HEK293 (cell line): Measurements from ENCODE around the gene WHRN.
A peak's percentile ranks its signal among the peaks of the same experiment; 100 is the strongest.

Experiments used
- AEBP2 ChIP-seq: fragments of 450-650 bp; formaldehyde crosslinking; IDR thresholded peaks from 2 replicates; pipeline ENCODE4 v1.5.1; 2016; ENCODE audit warnings: missing biosample characterization, missing genetic modification characterization, borderline replicate concordance
- BCL6B ChIP-seq: fragments of 450-650 bp; formaldehyde crosslinking; IDR thresholded peaks from 2 replicates; pipeline ENCODE4 v1.5.1; 2017; ENCODE audit warnings: missing biosample characterization, missing genetic modification characterization
- HOXC10 ChIP-seq: sonication (generic); formaldehyde crosslinking; IDR thresholded peaks from 2 replicates; pipeline ENCODE4 v1.8.1; 2023; ENCODE audit warnings: mild to moderate bottlenecking, missing genetic modification reagents
- KLF16 ChIP-seq: fragments of 450-650 bp; formaldehyde crosslinking; IDR thresholded peaks from 2 replicates; pipeline ENCODE4 v1.5.1; 2017; ENCODE audit warnings: missing biosample characterization, missing genetic modification characterization
- PRDM1 ChIP-seq: fragments of 450-650 bp; formaldehyde crosslinking; IDR thresholded peaks from 2 replicates; pipeline ENCODE4; 2016; ENCODE audit warnings: missing biosample characterization, missing genetic modification characterization
- SALL2 ChIP-seq: fragments of 450-650 bp; formaldehyde crosslinking; IDR thresholded peaks from 2 replicates; pipeline ENCODE4 v1.5.0; 2017; ENCODE audit warnings: missing biosample characterization, mild to moderate bottlenecking, missing genetic modification characterization, borderline replicate concordance
- SP2 ChIP-seq: fragments of 450-650 bp; formaldehyde crosslinking; IDR thresholded peaks from 2 replicates; pipeline ENCODE4 v1.5.1; 2016; ENCODE audit warnings: missing biosample characterization, missing genetic modification characterization
- ZBTB44 ChIP-seq: fragments of 450-650 bp; IDR thresholded peaks from 2 replicates; pipeline ENCODE4 v1.5.1; 2018; ENCODE audit warnings: missing biosample characterization, mild to moderate bottlenecking, missing genetic modification characterization
- ZNF211 ChIP-seq: fragments of 450-650 bp; formaldehyde crosslinking; IDR thresholded peaks from 2 replicates; pipeline ENCODE4 v1.5.1; 2016; ENCODE audit warnings: low read depth, missing biosample characterization, missing genetic modification characterization
- ZNF239 ChIP-seq: fragments of 450-650 bp; formaldehyde crosslinking; IDR thresholded peaks from 2 replicates; pipeline ENCODE4 v1.5.1; 2016; ENCODE audit warnings: missing biosample characterization, missing genetic modification characterization
- ZNF24 ChIP-seq: fragments of 450-650 bp; formaldehyde crosslinking; IDR thresholded peaks from 2 replicates; pipeline ENCODE4 v1.5.1; 2016; ENCODE audit warnings: missing biosample characterization, missing genetic modification characterization
- ZNF416 ChIP-seq: fragments of 450-650 bp; formaldehyde crosslinking; IDR thresholded peaks from 2 replicates; pipeline ENCODE4 v1.5.1; 2016; ENCODE audit warnings: missing biosample characterization, missing genetic modification characterization
- ZNF423 ChIP-seq: fragments of 450-650 bp; formaldehyde crosslinking; IDR thresholded peaks from 2 replicates; pipeline ENCODE4 v1.5.1; 2016; ENCODE audit warnings: missing biosample characterization, missing genetic modification characterization
- ZNF449 ChIP-seq: fragments of 450-650 bp; formaldehyde crosslinking; IDR thresholded peaks from 2 replicates; pipeline ENCODE4 v1.5.1; 2017; ENCODE audit warnings: missing biosample characterization, mild to moderate bottlenecking, missing genetic modification characterization, moderate library complexity
- ZNF501 ChIP-seq: fragments of 450-650 bp; formaldehyde crosslinking; IDR thresholded peaks from 2 replicates; pipeline ENCODE4 v1.5.1; 2016; ENCODE audit warnings: missing biosample characterization, missing genetic modification characterization
- ZNF518A ChIP-seq: fragments of 450-650 bp; formaldehyde crosslinking; conservative IDR thresholded peaks from 2 replicates; pipeline ENCODE4 v1.5.1; 2016; ENCODE audit warnings: low read depth, missing biosample characterization, missing genetic modification characterization
- ZNF560 ChIP-seq: fragments of 450-650 bp; formaldehyde crosslinking; IDR thresholded peaks from 2 replicates; pipeline ENCODE4 v1.5.1; 2017; ENCODE audit warnings: missing biosample characterization, missing genetic modification characterization, borderline replicate concordance
- ZNF571 ChIP-seq: fragments of 450-650 bp; formaldehyde crosslinking; IDR thresholded peaks from 2 replicates; pipeline ENCODE4 v1.5.0; 2017; ENCODE audit warnings: missing biosample characterization, missing genetic modification characterization
- ZNF639 ChIP-seq: fragments of 450-650 bp; formaldehyde crosslinking; IDR thresholded peaks from 2 replicates; pipeline ENCODE4 v1.5.1; 2016; ENCODE audit warnings: missing biosample characterization, missing genetic modification characterization
- ZNF645 ChIP-seq: fragments of 450-650 bp; formaldehyde crosslinking; IDR thresholded peaks from 2 replicates; pipeline ENCODE4; 2016; ENCODE audit warnings: missing biosample characterization, missing genetic modification characterization
- ZNF843 ChIP-seq: fragments of 450-650 bp; formaldehyde crosslinking; IDR thresholded peaks from 2 replicates; pipeline ENCODE4 v1.5.1; 2016; ENCODE audit warnings: missing biosample characterization, missing genetic modification characterization
- ZSCAN18 ChIP-seq: fragments of 450-650 bp; formaldehyde crosslinking; IDR thresholded peaks from 2 replicates; pipeline ENCODE4 v1.5.1; 2016; ENCODE audit warnings: missing biosample characterization, missing genetic modification characterization

The WHRN gene

GRCh38 chr9:114397848-114398605 is 107.2 kb downstream of the WHRN start (continued):
- TF ChIP-seq AEBP2 (tag by site-specific recombination) = no peak
- no peak for TF ChIP-seq ZSCAN18
- TF ChIP-seq ZNF211 (tag by site-specific recombination) = no peak
- peak; percentile 64; the same call in 1 of the 2 replicates for TF ChIP-seq KLF16
- TF ChIP-seq ZNF560 (tag by site-specific recombination) = no peak
- peak; percentile 19; the same call in 1 of the 2 replicates for TF ChIP-seq ZNF24
- no peak for TF ChIP-seq ZNF639 (tag by site-specific recombination)
- TF ChIP-seq SP2 (tag by site-specific recombination) = peak; percentile 85
- no peak for TF ChIP-seq ZNF843
- TF ChIP-seq ZNF423 = no peak
- TF ChIP-seq HOXC10 = no peak
- no peak for TF ChIP-seq PRDM1 (tag by site-specific recombination)
- TF ChIP-seq SALL2 = no peak
- no peak for TF ChIP-seq ZNF645 (tag by site-specific recombination)
- no peak for TF ChIP-seq ZNF571 (tag by site-specific recombination)
- no peak for TF ChIP-seq ZNF518A (tag by site-specific recombination)
- TF ChIP-seq ZBTB44 = no peak
- TF ChIP-seq ZNF416 (tag by site-specific recombination) = no peak
- no peak for TF ChIP-seq ZNF239
- no peak for TF ChIP-seq ZNF501 (tag by site-specific recombination)
- TF ChIP-seq ZNF449 (tag by site-specific recombination) = no peak
- TF ChIP-seq BCL6B (tag by site-specific recombination) = no peak
